Mesendoderm (in vitro differentiated cells): ENCODE data around the gene MNAT1.
A peak's percentile ranks its signal among the peaks of the same experiment; 100 is the strongest.
"Not testable (repeated sequence)": the region's sequence is repeated elsewhere in the genome, so short reads cannot be mapped to it uniquely, and the experiment has no call there.

Source experiments
- DNase-seq: peaks from one replicate; pipeline ENCODE4 v3.0.0; 2013
- H2AK5ac ChIP-seq: 2 replicates; pipeline ENCODE4 v1.6.1; 2013; ENCODE audit warnings: low read length, inconsistent platforms
- H2BK120ac ChIP-seq: 2 replicates; pipeline ENCODE4 v1.6.1; 2013; ENCODE audit warnings: low read depth, mild to moderate bottlenecking, low read length, moderate library complexity, mixed read lengths
- H2BK15ac ChIP-seq: replicated peaks from 2 replicates; pipeline ENCODE4 v1.6.1; 2013; ENCODE audit warnings: low read depth, mild to moderate bottlenecking, moderate library complexity
- H2BK5ac ChIP-seq: 2 replicates; pipeline ENCODE4 v1.6.1; 2013; ENCODE audit warnings: low read length, inconsistent platforms
- H3K18ac ChIP-seq: 2 replicates; pipeline ENCODE4 v1.6.1; 2013; ENCODE audit warnings: mild to moderate bottlenecking, low read length, mixed read lengths
- H3K23ac ChIP-seq: one replicate; pipeline ENCODE4 v1.6.1; 2013; ENCODE audit warnings: low read length
- H3K27ac ChIP-seq: 2 replicates; pipeline ENCODE4 v1.5.1; 2013; ENCODE audit warnings: low read depth, mild to moderate bottlenecking, inconsistent platforms, low read length, moderate library complexity
- H3K27me3 ChIP-seq: 2 replicates; pipeline ENCODE4 v1.6.1; 2013; ENCODE audit warnings: low read length, control low read depth, mild to moderate bottlenecking, inconsistent platforms; ENCODE audit not compliant: insufficient read depth, poor library complexity
- H3K36me3 ChIP-seq: 2 replicates; pipeline ENCODE4 v1.6.1; 2013; ENCODE audit warnings: low read length, inconsistent platforms; ENCODE audit not compliant: control insufficient read depth, insufficient read depth
- H3K4ac ChIP-seq: one replicate; pipeline ENCODE4 v1.6.1; 2013; ENCODE audit warnings: low read depth, mild to moderate bottlenecking, low read length, moderate library complexity
- H3K4me1 ChIP-seq: 2 replicates; pipeline ENCODE4 v1.6.1; 2013; ENCODE audit warnings: low read depth, low read length, inconsistent platforms; ENCODE audit not compliant: control insufficient read depth
- H3K4me2 ChIP-seq: 2 replicates; pipeline ENCODE4 v1.6.1; 2013; ENCODE audit warnings: low read length
- H3K4me3 ChIP-seq: 2 replicates; pipeline ENCODE4 v1.5.1; 2013; ENCODE audit warnings: mild to moderate bottlenecking, low read length
- H3K56ac ChIP-seq: one replicate; pipeline ENCODE4 v1.6.1; 2013; ENCODE audit warnings: low read length
- H3K79me1 ChIP-seq: 2 replicates; pipeline ENCODE4 v1.6.1; 2013; ENCODE audit warnings: low read length, inconsistent platforms
- H3K79me2 ChIP-seq: 2 replicates; pipeline ENCODE4 v1.6.1; 2013; ENCODE audit warnings: mild to moderate bottlenecking, low read length; ENCODE audit not compliant: control insufficient read depth, insufficient read depth
- H3K9ac ChIP-seq: 2 replicates; pipeline ENCODE4 v1.6.1; 2013; ENCODE audit warnings: low read length, inconsistent platforms
- H4K5ac ChIP-seq: one replicate; pipeline ENCODE4 v1.6.1; 2013; ENCODE audit warnings: low read length
- H4K8ac ChIP-seq: one replicate; pipeline ENCODE4 v1.6.1; 2013; ENCODE audit warnings: low read depth, mild to moderate bottlenecking, control low read depth, low read length, moderate library complexity
- WGBS: extraction: QIAGEN DNeasy Blood & Tissue Kit; methylation state at CpG from one replicate; pipeline ENCODE4 v1.1.7; 2013; ENCODE audit warnings: low lambda C conversion rate, missing lambda C conversion rate; ENCODE audit not compliant: insufficient coverage; ENCODE audit errors: extremely low coverage; 5-methylcytosine and 5-hydroxymethylcytosine counted together

The MNAT1 gene

DNA sequence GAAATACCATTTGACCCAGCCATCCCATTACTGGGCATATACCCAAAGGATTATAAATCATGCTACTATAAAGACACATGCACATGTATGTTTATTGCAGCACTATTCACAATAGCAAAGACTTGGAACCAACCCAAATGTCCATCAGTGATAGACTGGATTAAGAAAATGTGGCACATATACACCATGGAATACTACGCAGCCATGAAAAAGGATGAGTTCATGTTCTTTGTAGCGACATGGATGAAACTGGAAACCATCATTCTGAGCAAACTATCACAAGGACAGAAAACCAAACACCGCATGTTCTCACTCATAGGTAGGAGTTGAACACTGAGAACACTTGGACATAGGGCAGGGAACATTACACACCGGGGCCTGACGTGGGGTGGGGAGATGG is 3.3 kb upstream of the MNAT1 start:
- H3K18ac ChIP-seq, H4K5ac ChIP-seq, DNase-seq, H3K4me3 ChIP-seq, H3K56ac ChIP-seq, H2AK5ac ChIP-seq, H3K9ac ChIP-seq, H3K23ac ChIP-seq, H2BK15ac ChIP-seq, H3K27me3 ChIP-seq, H3K36me3 ChIP-seq, H3K4me1 ChIP-seq, H2BK5ac ChIP-seq, H3K4ac ChIP-seq, H3K27ac ChIP-seq, H4K8ac ChIP-seq, H3K79me1 ChIP-seq, H2BK120ac ChIP-seq, H3K4me2 ChIP-seq: not testable (repeated sequence)
- WGBS: no CpG with 5 or more reads among the region's 5 CpGs
- H3K79me2 ChIP-seq: peaks cover 12% of the 10 kb centered on the region

GRCh38 chr14:60732840-60733483 is 1.6 kb upstream of the MNAT1 start:
- no CpG with 5 or more reads among the region's 4 CpGs for WGBS
- H4K5ac ChIP-seq: no peak overlapping the region
- H3K18ac ChIP-seq: no peak overlapping the region
- H2BK120ac ChIP-seq: no peak overlapping the region
- no peak overlapping the region for H3K4me3 ChIP-seq
- H4K8ac ChIP-seq: no peak overlapping the region
- H3K56ac ChIP-seq: no peak overlapping the region
- H3K27ac ChIP-seq: no peak overlapping the region
- no peak overlapping the region for H2AK5ac ChIP-seq
- no peak overlapping the region for H3K4ac ChIP-seq
- no peak overlapping the region for H2BK15ac ChIP-seq
- H3K4me1 ChIP-seq: peaks cover 4% of the 10 kb centered on the region
- H3K23ac ChIP-seq: no peak overlapping the region
- peaks cover 8% of the 10 kb centered on the region for H3K79me1 ChIP-seq
- H3K79me2 ChIP-seq: peaks cover 13% of the 10 kb centered on the region
- no peak overlapping the region for H3K4me2 ChIP-seq
- H3K36me3 ChIP-seq: no peaks in the 10 kb centered on the region
- H2BK5ac ChIP-seq: no peak overlapping the region
- H3K27me3 ChIP-seq: no peaks in the 10 kb centered on the region
- no peak overlapping the region for H3K9ac ChIP-seq
- no peak for DNase-seq

DNA sequence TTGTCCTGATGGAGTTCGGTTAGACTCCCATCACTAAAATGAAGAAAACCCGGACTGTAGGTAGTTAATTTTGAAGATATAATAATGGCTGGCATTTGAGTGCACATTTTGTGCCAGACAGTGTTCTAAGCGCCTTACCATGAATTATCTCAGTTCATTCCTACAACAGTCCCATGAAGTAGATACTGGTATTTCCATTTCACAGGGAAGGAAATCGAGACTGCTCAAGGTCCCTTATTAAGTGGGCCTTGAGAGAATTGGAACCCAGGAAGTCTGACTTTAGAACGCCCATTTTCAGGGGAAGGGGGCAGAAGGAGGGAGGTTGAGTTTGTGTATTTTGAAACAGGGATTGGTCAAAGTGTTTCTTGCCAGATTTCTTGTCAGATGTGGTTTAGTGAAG is 855 bp downstream of the MNAT1 start:
- H3K18ac ChIP-seq: no peak overlapping the region
- peak overlapping the region; percentile 65 for H4K8ac ChIP-seq
- no peak overlapping the region for H2BK5ac ChIP-seq
- H3K4me1 ChIP-seq: peaks cover 4% of the 10 kb centered on the region
- DNase-seq: no peak
- no peak overlapping the region for H3K27ac ChIP-seq
- no peak overlapping the region for H3K4ac ChIP-seq
- no peak overlapping the region for H2BK120ac ChIP-seq
- peak overlapping the region; percentile 96 for H3K9ac ChIP-seq
- peaks cover 12% of the 10 kb centered on the region for H3K79me1 ChIP-seq
- peak overlapping the region; percentile 97 for H3K4me3 ChIP-seq
- H3K36me3 ChIP-seq: no peaks in the 10 kb centered on the region
- H2BK15ac ChIP-seq: no peak overlapping the region
- no peak overlapping the region for H3K23ac ChIP-seq
- peak overlapping the region; percentile 77 for H3K4me2 ChIP-seq
- peaks cover 20% of the 10 kb centered on the region for H3K79me2 ChIP-seq
- H3K27me3 ChIP-seq: no peaks in the 10 kb centered on the region
- no peak overlapping the region for H2AK5ac ChIP-seq
- H3K56ac ChIP-seq: peak overlapping the region; percentile 98
- H4K5ac ChIP-seq: no peak overlapping the region
- no CpG with 5 or more reads among the region's 5 CpGs for WGBS

DNA sequence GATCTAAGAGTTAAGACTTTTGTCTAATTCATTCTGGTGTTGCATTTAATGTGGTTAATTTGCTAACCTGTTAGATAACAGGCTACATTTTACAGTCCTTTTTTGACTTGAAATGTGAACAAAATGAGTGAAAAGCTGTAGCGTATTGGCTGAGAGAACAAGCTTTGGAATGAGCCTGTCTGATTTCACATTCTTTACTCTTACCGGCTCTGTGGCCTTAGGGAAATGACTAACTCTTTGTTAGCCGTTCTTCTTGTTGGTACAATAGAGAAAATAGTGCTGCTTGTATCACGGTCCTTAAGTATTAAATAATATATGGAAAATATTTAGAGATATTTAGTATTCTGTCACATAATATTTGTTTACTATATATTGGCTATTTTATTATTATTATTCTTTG is 1.9 kb downstream of the MNAT1 start:
- H3K23ac ChIP-seq: no peak overlapping the region

GRCh38 chr14:60738843-60739508 is 4.4 kb downstream of the MNAT1 start:
- H3K79me2 ChIP-seq: peaks cover 20% of the 10 kb centered on the region
- H3K4me3 ChIP-seq: no peak overlapping the region
- H2BK15ac ChIP-seq: no peak overlapping the region
- no peaks in the 10 kb centered on the region for H3K36me3 ChIP-seq
- H3K27me3 ChIP-seq: no peaks in the 10 kb centered on the region
- H4K5ac ChIP-seq: no peak overlapping the region
- H2AK5ac ChIP-seq: no peak overlapping the region
- no peak overlapping the region for H4K8ac ChIP-seq
- no peak overlapping the region for H3K56ac ChIP-seq
- DNase-seq: no peak
- no peak overlapping the region for H3K9ac ChIP-seq
- H2BK5ac ChIP-seq: no peak overlapping the region
- H3K4ac ChIP-seq: no peak overlapping the region
- no peak overlapping the region for H3K23ac ChIP-seq
- peaks cover 4% of the 10 kb centered on the region for H3K4me1 ChIP-seq
- WGBS: no CpG with 5 or more reads among the region's 4 CpGs
- H3K18ac ChIP-seq: no peak overlapping the region
- H3K27ac ChIP-seq: no peak overlapping the region
- H3K79me1 ChIP-seq: peaks cover 12% of the 10 kb centered on the region
- H3K4me2 ChIP-seq: no peak overlapping the region
- no peak overlapping the region for H2BK120ac ChIP-seq

More for the DNA sequence above, 1.9 kb downstream of the MNAT1 start:
- Histone ChIP-seq H3K27me3 (no peaks in the 10 kb centered on the region), H3K27ac (no peak overlapping the region), H3K18ac (no peak overlapping the region), H3K79me1 (peaks cover 12% of the 10 kb centered on the region), H3K4me3 (no peak overlapping the region), H4K5ac (no peak overlapping the region), H2BK5ac (no peak overlapping the region), H3K36me3 (no peaks in the 10 kb centered on the region), H2BK15ac (no peak overlapping the region), H3K4me2 (no peak overlapping the region), H3K56ac (no peak overlapping the region), H3K4ac (no peak overlapping the region), H2BK120ac (no peak overlapping the region), H2AK5ac (no peak overlapping the region), H4K8ac (no peak overlapping the region), H3K79me2 (peaks cover 20% of the 10 kb centered on the region), H3K9ac (no peak overlapping the region), H3K4me1 (peaks cover 4% of the 10 kb centered on the region)
- peak; percentile 64 for DNase-seq
- no CpG with 5 or more reads among the region's 4 CpGs for WGBS

- Histone ChIP-seq H3K36me3 (no peaks in the 10 kb centered on the region), H3K23ac (no peak overlapping the region), H3K56ac (no peak overlapping the region), H3K27ac (no peak overlapping the region), H3K4me2 (no peak overlapping the region), H3K79me1 (peaks cover 5% of the 10 kb centered on the region), H3K27me3 (no peaks in the 10 kb centered on the region), H3K79me2 (peaks cover 17% of the 10 kb centered on the region), H2AK5ac (no peak overlapping the region), H4K8ac (no peak overlapping the region), H3K4ac (no peak overlapping the region), H3K4me3 (no peak overlapping the region), H2BK15ac (no peak overlapping the region), H2BK120ac (no peak overlapping the region), H2BK5ac (no peak overlapping the region), H3K4me1 (peaks cover 3% of the 10 kb centered on the region), H3K9ac (no peak overlapping the region), H4K5ac (no peak overlapping the region), H3K18ac (no peak overlapping the region)
- no peak for DNase-seq
Measured at GRCh38 chr14:60744566-60744965, 10.0 kb downstream of the MNAT1 start.
